ENCODE results near the gene CRYBB2.
"Not testable (repeated sequence)": the region's sequence is repeated elsewhere in the genome, so short reads cannot be mapped to it uniquely, and the experiment has no call there.

DNA sequence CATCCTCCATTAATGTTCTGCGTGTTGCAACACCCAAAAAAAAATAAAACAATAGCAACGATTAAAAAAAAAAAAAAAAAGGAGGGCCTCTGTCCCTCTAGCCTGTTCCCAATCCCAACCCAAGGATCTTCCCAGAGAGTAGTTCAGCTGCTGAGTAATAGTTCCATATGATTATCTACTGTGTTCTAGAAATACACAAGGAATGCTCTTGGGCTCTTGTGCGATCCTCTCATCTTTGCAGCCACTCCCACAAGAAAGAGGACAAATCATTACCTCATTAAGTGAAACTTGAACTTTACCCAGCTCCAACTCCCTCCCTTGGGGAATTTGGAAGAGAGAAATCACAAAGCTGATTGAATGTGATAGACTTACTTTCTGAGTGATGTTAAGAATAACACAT lies 54.5 kb downstream of the CRYBB2 start:
- not testable (repeated sequence) for TF ChIP-seq CTCF, POLR2A (IDR thresholded peaks at IDR 0.05)
